WTC11 (cell line): ENCODE data around the gene ARHGDIG.

Source experiments
- CREM ChIP-seq: sonication (generic); formaldehyde crosslinking; IDR thresholded peaks from 2 replicates; pipeline ENCODE4 v1.8.1; 2022; ENCODE audit warnings: mild to moderate bottlenecking, missing genetic modification reagents, moderate library complexity
- ESRRA ChIP-seq: sonication (generic); formaldehyde crosslinking; IDR thresholded peaks from 2 replicates; pipeline ENCODE4 v1.8.1; 2022; ENCODE audit warnings: mild to moderate bottlenecking, missing genetic modification reagents, borderline replicate concordance
- FOXP1 ChIP-seq: sonication (generic); formaldehyde crosslinking; IDR thresholded peaks from 2 replicates; pipeline ENCODE4 v1.8.0; 2022; ENCODE audit warnings: missing genetic modification reagents, mild to moderate bottlenecking, moderate library complexity, borderline replicate concordance
- KAT7 ChIP-seq: sonication (generic); formaldehyde crosslinking; IDR thresholded peaks from 2 replicates; pipeline ENCODE4 v1.8.1; 2023; ENCODE audit warnings: missing genetic modification reagents, mild to moderate bottlenecking, borderline replicate concordance
- MYBL2 ChIP-seq: sonication (generic); formaldehyde crosslinking; IDR thresholded peaks from 2 replicates; pipeline ENCODE4 v1.8.1; 2023; ENCODE audit warnings: mild to moderate bottlenecking, moderate library complexity, missing genetic modification reagents
- NFYB ChIP-seq: sonication (generic); formaldehyde crosslinking; conservative IDR thresholded peaks from 2 replicates; pipeline ENCODE4 v1.8.0; 2022; ENCODE audit warnings: low read depth, missing genetic modification reagents
- TCF7 ChIP-seq: sonication (generic); formaldehyde crosslinking; IDR thresholded peaks from 2 replicates; pipeline ENCODE4 v1.8.0; 2022; ENCODE audit warnings: mild to moderate bottlenecking, low read depth, missing genetic modification reagents, moderate library complexity
- TEAD4 ChIP-seq: sonication (generic); formaldehyde crosslinking; IDR thresholded peaks from 2 replicates; pipeline ENCODE4 v1.8.0; 2022; ENCODE audit warnings: mild to moderate bottlenecking, missing genetic modification reagents
- TF ChIP-seq, protein P1 (sequence below): fragments of 200-600 bp; IDR thresholded peaks from 2 replicates; pipeline ENCODE4 v1.8.0; 2022; ENCODE audit warnings: antibody characterized with exemption
- TF ChIP-seq, protein P2 (sequence below): sonication (generic); formaldehyde crosslinking; IDR thresholded peaks from 2 replicates; pipeline ENCODE4 v1.8.0; 2022; ENCODE audit warnings: mild to moderate bottlenecking, missing genetic modification reagents
- TF ChIP-seq, protein P3 (sequence below): sonication (generic); formaldehyde crosslinking; IDR thresholded peaks from 2 replicates; pipeline ENCODE4 v1.8.0; 2022; ENCODE audit warnings: missing genetic modification reagents
- TF ChIP-seq, protein P4 (sequence below): sonication (generic); formaldehyde crosslinking; IDR thresholded peaks from 2 replicates; pipeline ENCODE4 v1.8.1; 2023; ENCODE audit warnings: mild to moderate bottlenecking, moderate library complexity, missing genetic modification reagents
- TF ChIP-seq, protein P5 (sequence below): sonication (generic); formaldehyde crosslinking; IDR thresholded peaks from 2 replicates; pipeline ENCODE4 v1.8.1; 2023; ENCODE audit warnings: mild to moderate bottlenecking, missing genetic modification reagents, moderate library complexity

DNA sequence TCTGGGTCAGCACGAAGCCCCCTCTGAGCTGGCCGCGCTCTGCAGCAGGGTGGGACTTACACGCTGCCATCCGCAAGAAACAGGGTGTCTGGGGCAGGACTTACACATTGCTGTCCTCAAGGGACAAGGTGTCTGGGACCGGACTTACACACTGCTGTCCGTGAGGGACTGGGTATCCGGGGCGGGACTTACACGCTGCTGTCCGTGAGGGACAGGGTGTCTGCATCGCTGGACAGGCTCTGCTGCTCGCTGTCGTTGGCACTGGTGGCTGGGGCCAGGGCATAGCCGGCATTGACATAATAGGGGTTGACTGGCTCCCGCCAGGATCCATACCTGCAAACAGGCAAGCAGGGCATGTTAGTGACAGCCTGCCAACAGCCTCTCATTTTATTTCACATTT is 34.0 kb downstream of the ARHGDIG start:
- TF ChIP-seq, protein P1, sequence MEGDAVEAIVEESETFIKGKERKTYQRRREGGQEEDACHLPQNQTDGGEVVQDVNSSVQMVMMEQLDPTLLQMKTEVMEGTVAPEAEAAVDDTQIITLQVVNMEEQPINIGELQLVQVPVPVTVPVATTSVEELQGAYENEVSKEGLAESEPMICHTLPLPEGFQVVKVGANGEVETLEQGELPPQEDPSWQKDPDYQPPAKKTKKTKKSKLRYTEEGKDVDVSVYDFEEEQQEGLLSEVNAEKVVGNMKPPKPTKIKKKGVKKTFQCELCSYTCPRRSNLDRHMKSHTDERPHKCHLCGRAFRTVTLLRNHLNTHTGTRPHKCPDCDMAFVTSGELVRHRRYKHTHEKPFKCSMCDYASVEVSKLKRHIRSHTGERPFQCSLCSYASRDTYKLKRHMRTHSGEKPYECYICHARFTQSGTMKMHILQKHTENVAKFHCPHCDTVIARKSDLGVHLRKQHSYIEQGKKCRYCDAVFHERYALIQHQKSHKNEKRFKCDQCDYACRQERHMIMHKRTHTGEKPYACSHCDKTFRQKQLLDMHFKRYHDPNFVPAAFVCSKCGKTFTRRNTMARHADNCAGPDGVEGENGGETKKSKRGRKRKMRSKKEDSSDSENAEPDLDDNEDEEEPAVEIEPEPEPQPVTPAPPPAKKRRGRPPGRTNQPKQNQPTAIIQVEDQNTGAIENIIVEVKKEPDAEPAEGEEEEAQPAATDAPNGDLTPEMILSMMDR, result no peak
- TF ChIP-seq CREM (CRISPR knock-in tag), result no peak
- TF ChIP-seq, protein P2, sequence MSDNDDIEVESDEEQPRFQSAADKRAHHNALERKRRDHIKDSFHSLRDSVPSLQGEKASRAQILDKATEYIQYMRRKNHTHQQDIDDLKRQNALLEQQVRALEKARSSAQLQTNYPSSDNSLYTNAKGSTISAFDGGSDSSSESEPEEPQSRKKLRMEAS (CRISPR knock-in tag), result no peak
- no peak for TF ChIP-seq KAT7 (CRISPR knock-in tag)
- TF ChIP-seq, protein P3, sequence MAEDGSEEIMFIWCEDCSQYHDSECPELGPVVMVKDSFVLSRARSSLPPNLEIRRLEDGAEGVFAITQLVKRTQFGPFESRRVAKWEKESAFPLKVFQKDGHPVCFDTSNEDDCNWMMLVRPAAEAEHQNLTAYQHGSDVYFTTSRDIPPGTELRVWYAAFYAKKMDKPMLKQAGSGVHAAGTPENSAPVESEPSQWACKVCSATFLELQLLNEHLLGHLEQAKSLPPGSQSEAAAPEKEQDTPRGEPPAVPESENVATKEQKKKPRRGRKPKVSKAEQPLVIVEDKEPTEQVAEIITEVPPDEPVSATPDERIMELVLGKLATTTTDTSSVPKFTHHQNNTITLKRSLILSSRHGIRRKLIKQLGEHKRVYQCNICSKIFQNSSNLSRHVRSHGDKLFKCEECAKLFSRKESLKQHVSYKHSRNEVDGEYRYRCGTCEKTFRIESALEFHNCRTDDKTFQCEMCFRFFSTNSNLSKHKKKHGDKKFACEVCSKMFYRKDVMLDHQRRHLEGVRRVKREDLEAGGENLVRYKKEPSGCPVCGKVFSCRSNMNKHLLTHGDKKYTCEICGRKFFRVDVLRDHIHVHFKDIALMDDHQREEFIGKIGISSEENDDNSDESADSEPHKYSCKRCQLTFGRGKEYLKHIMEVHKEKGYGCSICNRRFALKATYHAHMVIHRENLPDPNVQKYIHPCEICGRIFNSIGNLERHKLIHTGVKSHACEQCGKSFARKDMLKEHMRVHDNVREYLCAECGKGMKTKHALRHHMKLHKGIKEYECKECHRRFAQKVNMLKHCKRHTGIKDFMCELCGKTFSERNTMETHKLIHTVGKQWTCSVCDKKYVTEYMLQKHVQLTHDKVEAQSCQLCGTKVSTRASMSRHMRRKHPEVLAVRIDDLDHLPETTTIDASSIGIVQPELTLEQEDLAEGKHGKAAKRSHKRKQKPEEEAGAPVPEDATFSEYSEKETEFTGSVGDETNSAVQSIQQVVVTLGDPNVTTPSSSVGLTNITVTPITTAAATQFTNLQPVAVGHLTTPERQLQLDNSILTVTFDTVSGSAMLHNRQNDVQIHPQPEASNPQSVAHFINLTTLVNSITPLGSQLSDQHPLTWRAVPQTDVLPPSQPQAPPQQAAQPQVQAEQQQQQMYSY (CRISPR knock-in tag), result no peak
- TF ChIP-seq NFYB (CRISPR knock-in tag), result no peak
- no peak for TF ChIP-seq TEAD4 (CRISPR knock-in tag)
- no peak for TF ChIP-seq MYBL2 (CRISPR knock-in tag)
- TF ChIP-seq FOXP1 (CRISPR knock-in tag), result no peak
- TF ChIP-seq, protein P4, sequence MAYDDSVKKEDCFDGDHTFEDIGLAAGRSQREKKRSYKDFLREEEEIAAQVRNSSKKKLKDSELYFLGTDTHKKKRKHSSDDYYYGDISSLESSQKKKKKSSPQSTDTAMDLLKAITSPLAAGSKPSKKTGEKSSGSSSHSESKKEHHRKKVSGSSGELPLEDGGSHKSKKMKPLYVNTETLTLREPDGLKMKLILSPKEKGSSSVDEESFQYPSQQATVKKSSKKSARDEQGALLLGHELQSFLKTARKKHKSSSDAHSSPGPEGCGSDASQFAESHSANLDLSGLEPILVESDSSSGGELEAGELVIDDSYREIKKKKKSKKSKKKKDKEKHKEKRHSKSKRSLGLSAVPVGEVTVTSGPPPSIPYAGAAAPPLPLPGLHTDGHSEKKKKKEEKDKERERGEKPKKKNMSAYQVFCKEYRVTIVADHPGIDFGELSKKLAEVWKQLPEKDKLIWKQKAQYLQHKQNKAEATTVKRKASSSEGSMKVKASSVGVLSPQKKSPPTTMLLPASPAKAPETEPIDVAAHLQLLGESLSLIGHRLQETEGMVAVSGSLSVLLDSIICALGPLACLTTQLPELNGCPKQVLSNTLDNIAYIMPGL, result no peak
- TF ChIP-seq ESRRA, result no peak
- TF ChIP-seq TCF7 (CRISPR knock-in tag), result no peak
- TF ChIP-seq, protein P5, sequence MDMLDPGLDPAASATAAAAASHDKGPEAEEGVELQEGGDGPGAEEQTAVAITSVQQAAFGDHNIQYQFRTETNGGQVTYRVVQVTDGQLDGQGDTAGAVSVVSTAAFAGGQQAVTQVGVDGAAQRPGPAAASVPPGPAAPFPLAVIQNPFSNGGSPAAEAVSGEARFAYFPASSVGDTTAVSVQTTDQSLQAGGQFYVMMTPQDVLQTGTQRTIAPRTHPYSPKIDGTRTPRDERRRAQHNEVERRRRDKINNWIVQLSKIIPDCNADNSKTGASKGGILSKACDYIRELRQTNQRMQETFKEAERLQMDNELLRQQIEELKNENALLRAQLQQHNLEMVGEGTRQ (CRISPR knock-in tag), result no peak
